ENCODE measurements around the gene GALNT7. TPM values are rescaled to one million over a fixed set of nuclear protein-coding genes. Genes with fewer than 3 reads are reported as not detected.

Gene GALNT7
- total RNA-seq, 4 donors from 2014 or later = 15.6 to 38.2 (median 23.8) TPM

- H3K36me3 ChIP-seq = no peaks in the 10 kb centered on the region
- H3K27ac ChIP-seq = no peak overlapping the region
- no peaks in the 10 kb centered on the region for H3K9me3 ChIP-seq
- DNase-seq = no peak
- H3K27me3 ChIP-seq = no peaks in the 10 kb centered on the region
- 98 to 100% methylated on average over 1 of the region's 1 CpG for WGBS, 2 donors
- intact Hi-C loops (cut with DNase I) = no loop called here
- TF ChIP-seq CTCF (IDR thresholded peaks at IDR 0.05) (no peak), POLR2A (IDR thresholded peaks at IDR 0.05) (no peak)
- H3K4me1 ChIP-seq = peaks cover 0 to 8% of the 10 kb centered on the region in 2 donors
- H3K4me3 ChIP-seq (replicated peaks in 1 of 3) = no peak overlapping the region
Observed at GRCh38 chr4:173187732-173188131, 19.1 kb downstream of the GALNT7 start.

GRCh38 chr4:173188648-173189047, 20.0 kb downstream of the GALNT7 start:
- Histone ChIP-seq H3K27me3 (no peaks in the 10 kb centered on the region), H3K4me1 (peaks cover 0 to 8% of the 10 kb centered on the region in 2 donors), H3K9me3 (no peaks in the 10 kb centered on the region), H3K27ac (no peak overlapping the region), H3K4me3 (replicated peaks in 1 of 3) (no peak overlapping the region), H3K36me3 (no peaks in the 10 kb centered on the region)
- TF ChIP-seq POLR2A (IDR thresholded peaks at IDR 0.05) (no peak), CTCF (IDR thresholded peaks at IDR 0.05) (no peak)
- intact Hi-C loops (cut with DNase I) = no loop called here
- DNase-seq = no peak
- WGBS, 2 donors = 84% methylated on average over 7 of the region's 7 CpGs

- H3K27ac ChIP-seq = no peak overlapping the region
- TF ChIP-seq POLR2A (IDR thresholded peaks at IDR 0.05) (no peak), CTCF (IDR thresholded peaks at IDR 0.05) (no peak)
- WGBS, 2 donors = 95 to 97% methylated on average over 4 of the region's 4 CpGs
- no peak for DNase-seq
- intact Hi-C loops (cut with DNase I) = no loop called here
- H3K9me3 ChIP-seq = no peaks in the 10 kb centered on the region
- H3K27me3 ChIP-seq = no peaks in the 10 kb centered on the region
- peaks cover 0 to 8% of the 10 kb centered on the region in 2 donors for H3K4me1 ChIP-seq
- no peaks in the 10 kb centered on the region for H3K36me3 ChIP-seq
- H3K4me3 ChIP-seq (replicated peaks in 1 of 3) = no peak overlapping the region
Observed at GRCh38 chr4:173189117-173189693, 20.6 kb downstream of the GALNT7 start.

GRCh38 chr4:173191623-173192041, 23.0 kb downstream of the GALNT7 start:
- 60 to 71% methylated on average over 3 of the region's 3 CpGs for WGBS, 2 donors
- Histone ChIP-seq H3K4me3 (replicated peaks in 1 of 3) (no peak overlapping the region), H3K27ac (no peak overlapping the region), H3K36me3 (no peaks in the 10 kb centered on the region), H3K9me3 (no peaks in the 10 kb centered on the region), H3K27me3 (no peaks in the 10 kb centered on the region), H3K4me1 (peaks cover 10 to 16% of the 10 kb centered on the region in 2 donors)
- DNase-seq = no peak
- no peak for TF ChIP-seq POLR2A (IDR thresholded peaks at IDR 0.05)
- no peak for TF ChIP-seq CTCF (IDR thresholded peaks at IDR 0.05)
- intact Hi-C loops (cut with DNase I) = no loop called here

GRCh38 chr4:173192375-173193162, 24.0 kb downstream of the GALNT7 start:
- H3K4me1 ChIP-seq = peaks cover 10 to 16% of the 10 kb centered on the region in 2 donors
- H3K27ac ChIP-seq = no peak overlapping the region
- intact Hi-C loops (cut with DNase I) = no loop called here
- no peaks in the 10 kb centered on the region for H3K36me3 ChIP-seq
- no peaks in the 10 kb centered on the region for H3K9me3 ChIP-seq
- no peak overlapping the region for H3K4me3 ChIP-seq (replicated peaks in 1 of 3)
- H3K27me3 ChIP-seq = no peaks in the 10 kb centered on the region
- WGBS, 2 donors = 82 to 91% methylated on average over 7 of the region's 7 CpGs
- DNase-seq = no peak
- no peak for TF ChIP-seq CTCF (IDR thresholded peaks at IDR 0.05)
- no peak for TF ChIP-seq POLR2A (IDR thresholded peaks at IDR 0.05)
